HEK293 (cell line): ENCODE data around the gene CDC42SE2.

Source experiments
- KLF1 ChIP-seq: fragments of 450-650 bp; formaldehyde crosslinking; IDR thresholded peaks from 2 replicates; pipeline ENCODE4 v1.5.1; 2016; ENCODE audit warnings: missing biosample characterization, missing genetic modification characterization
- ZBTB17 ChIP-seq: fragments of 450-650 bp; formaldehyde crosslinking; IDR thresholded peaks from 2 replicates; pipeline ENCODE4 v1.5.1; 2016; ENCODE audit warnings: missing biosample characterization, missing genetic modification characterization
- ZBTB8A ChIP-seq: fragments of 450-650 bp; formaldehyde crosslinking; IDR thresholded peaks from 2 replicates; pipeline ENCODE4 v1.5.1; 2016; ENCODE audit warnings: missing biosample characterization, missing genetic modification characterization
- ZNF132 ChIP-seq: fragments of 450-650 bp; formaldehyde crosslinking; IDR thresholded peaks from 2 replicates; pipeline ENCODE4 v1.5.1; 2017; ENCODE audit warnings: missing biosample characterization, missing genetic modification characterization, borderline replicate concordance
- ZNF24 ChIP-seq: fragments of 450-650 bp; formaldehyde crosslinking; IDR thresholded peaks from 2 replicates; pipeline ENCODE4 v1.5.1; 2016; ENCODE audit warnings: missing biosample characterization, missing genetic modification characterization
- ZNF341 ChIP-seq: fragments of 450-650 bp; formaldehyde crosslinking; IDR thresholded peaks from 2 replicates; pipeline ENCODE4; 2016; ENCODE audit warnings: low read depth, missing biosample characterization, missing genetic modification characterization
- ZNF658 ChIP-seq: fragments of 450-650 bp; formaldehyde crosslinking; IDR thresholded peaks from 2 replicates; pipeline ENCODE4; 2016; ENCODE audit warnings: missing biosample characterization, missing genetic modification characterization
- ZNF660 ChIP-seq: fragments of 450-650 bp; IDR thresholded peaks from 2 replicates; pipeline ENCODE4 v1.5.1; 2018; ENCODE audit warnings: missing biosample characterization, mild to moderate bottlenecking, missing genetic modification characterization
- ZNF701 ChIP-seq: fragments of 450-650 bp; formaldehyde crosslinking; IDR thresholded peaks from 2 replicates; pipeline ENCODE4 v1.5.1; 2016; ENCODE audit warnings: missing biosample characterization, missing genetic modification characterization
- TF ChIP-seq, protein P1 (sequence below): fragments of 450-650 bp; formaldehyde crosslinking; IDR thresholded peaks from 2 replicates; pipeline ENCODE4 v1.5.1; 2016; ENCODE audit warnings: missing biosample characterization, missing genetic modification characterization
- TF ChIP-seq, protein P2 (sequence below): sonication (generic); formaldehyde crosslinking; IDR thresholded peaks from 2 replicates; pipeline ENCODE4 v1.8.1; 2022; ENCODE audit warnings: mild to moderate bottlenecking, moderate library complexity, missing genetic modification reagents
- TF ChIP-seq, protein P3 (sequence below): fragments of 450-650 bp; formaldehyde crosslinking; IDR thresholded peaks from 2 replicates; pipeline ENCODE4 v1.5.1; 2016; ENCODE audit warnings: missing biosample characterization, missing genetic modification characterization

DNA sequence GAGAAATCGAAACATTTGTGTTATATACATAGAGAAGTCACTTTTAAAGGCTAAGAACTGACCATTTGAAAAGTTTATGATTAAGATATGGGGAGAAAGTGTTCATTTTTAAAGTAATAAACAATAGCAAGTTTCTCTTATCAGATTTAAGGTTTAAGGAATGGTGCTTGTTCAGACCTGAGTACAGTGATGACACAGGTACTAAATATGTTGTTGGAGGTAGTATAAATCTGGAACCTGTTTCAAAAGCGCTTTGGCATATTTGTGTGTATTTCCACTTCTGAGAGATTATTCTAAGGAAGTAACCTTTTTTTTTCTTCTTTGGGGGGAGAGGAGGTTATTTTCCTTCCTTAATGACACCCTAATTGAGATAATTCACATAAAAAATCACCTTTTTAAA, 18.4 kb downstream of the CDC42SE2 start:
- no peak for TF ChIP-seq ZBTB17 (tag by site-specific recombination)
- no peak for TF ChIP-seq ZNF132 (tag by site-specific recombination)
- TF ChIP-seq, protein P1, sequence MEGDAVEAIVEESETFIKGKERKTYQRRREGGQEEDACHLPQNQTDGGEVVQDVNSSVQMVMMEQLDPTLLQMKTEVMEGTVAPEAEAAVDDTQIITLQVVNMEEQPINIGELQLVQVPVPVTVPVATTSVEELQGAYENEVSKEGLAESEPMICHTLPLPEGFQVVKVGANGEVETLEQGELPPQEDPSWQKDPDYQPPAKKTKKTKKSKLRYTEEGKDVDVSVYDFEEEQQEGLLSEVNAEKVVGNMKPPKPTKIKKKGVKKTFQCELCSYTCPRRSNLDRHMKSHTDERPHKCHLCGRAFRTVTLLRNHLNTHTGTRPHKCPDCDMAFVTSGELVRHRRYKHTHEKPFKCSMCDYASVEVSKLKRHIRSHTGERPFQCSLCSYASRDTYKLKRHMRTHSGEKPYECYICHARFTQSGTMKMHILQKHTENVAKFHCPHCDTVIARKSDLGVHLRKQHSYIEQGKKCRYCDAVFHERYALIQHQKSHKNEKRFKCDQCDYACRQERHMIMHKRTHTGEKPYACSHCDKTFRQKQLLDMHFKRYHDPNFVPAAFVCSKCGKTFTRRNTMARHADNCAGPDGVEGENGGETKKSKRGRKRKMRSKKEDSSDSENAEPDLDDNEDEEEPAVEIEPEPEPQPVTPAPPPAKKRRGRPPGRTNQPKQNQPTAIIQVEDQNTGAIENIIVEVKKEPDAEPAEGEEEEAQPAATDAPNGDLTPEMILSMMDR (tag by site-specific recombination) = no peak
- no peak for TF ChIP-seq ZNF24 (tag by site-specific recombination)
- no peak for TF ChIP-seq ZBTB8A (tag by site-specific recombination)
- TF ChIP-seq ZNF701 (tag by site-specific recombination) = no peak
- TF ChIP-seq, protein P2, sequence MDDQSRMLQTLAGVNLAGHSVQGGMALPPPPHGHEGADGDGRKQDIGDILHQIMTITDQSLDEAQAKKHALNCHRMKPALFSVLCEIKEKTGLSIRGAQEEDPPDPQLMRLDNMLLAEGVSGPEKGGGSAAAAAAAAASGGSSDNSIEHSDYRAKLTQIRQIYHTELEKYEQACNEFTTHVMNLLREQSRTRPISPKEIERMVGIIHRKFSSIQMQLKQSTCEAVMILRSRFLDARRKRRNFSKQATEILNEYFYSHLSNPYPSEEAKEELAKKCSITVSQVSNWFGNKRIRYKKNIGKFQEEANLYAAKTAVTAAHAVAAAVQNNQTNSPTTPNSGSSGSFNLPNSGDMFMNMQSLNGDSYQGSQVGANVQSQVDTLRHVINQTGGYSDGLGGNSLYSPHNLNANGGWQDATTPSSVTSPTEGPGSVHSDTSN (CRISPR knock-in tag) = no peak
- no peak for TF ChIP-seq ZNF658 (tag by site-specific recombination)
- no peak for TF ChIP-seq ZNF660 (tag by site-specific recombination)
- no peak for TF ChIP-seq KLF1
- no peak for TF ChIP-seq ZNF341 (tag by site-specific recombination)
- TF ChIP-seq, protein P3, sequence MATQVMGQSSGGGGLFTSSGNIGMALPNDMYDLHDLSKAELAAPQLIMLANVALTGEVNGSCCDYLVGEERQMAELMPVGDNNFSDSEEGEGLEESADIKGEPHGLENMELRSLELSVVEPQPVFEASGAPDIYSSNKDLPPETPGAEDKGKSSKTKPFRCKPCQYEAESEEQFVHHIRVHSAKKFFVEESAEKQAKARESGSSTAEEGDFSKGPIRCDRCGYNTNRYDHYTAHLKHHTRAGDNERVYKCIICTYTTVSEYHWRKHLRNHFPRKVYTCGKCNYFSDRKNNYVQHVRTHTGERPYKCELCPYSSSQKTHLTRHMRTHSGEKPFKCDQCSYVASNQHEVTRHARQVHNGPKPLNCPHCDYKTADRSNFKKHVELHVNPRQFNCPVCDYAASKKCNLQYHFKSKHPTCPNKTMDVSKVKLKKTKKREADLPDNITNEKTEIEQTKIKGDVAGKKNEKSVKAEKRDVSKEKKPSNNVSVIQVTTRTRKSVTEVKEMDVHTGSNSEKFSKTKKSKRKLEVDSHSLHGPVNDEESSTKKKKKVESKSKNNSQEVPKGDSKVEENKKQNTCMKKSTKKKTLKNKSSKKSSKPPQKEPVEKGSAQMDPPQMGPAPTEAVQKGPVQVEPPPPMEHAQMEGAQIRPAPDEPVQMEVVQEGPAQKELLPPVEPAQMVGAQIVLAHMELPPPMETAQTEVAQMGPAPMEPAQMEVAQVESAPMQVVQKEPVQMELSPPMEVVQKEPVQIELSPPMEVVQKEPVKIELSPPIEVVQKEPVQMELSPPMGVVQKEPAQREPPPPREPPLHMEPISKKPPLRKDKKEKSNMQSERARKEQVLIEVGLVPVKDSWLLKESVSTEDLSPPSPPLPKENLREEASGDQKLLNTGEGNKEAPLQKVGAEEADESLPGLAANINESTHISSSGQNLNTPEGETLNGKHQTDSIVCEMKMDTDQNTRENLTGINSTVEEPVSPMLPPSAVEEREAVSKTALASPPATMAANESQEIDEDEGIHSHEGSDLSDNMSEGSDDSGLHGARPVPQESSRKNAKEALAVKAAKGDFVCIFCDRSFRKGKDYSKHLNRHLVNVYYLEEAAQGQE (tag by site-specific recombination) = no peak
